H9 (cell line): ENCODE data around the gene ADAMTS17. TPM values are rescaled to one million over a fixed set of nuclear protein-coding genes. Genes with fewer than 3 reads are reported as not detected.

Experiments used
- DNase-seq: peaks from one replicate; pipeline ENCODE4 v3.0.0-alpha.2; 2017
- H2AFZ ChIP-seq: one replicate; pipeline ENCODE4 v1.6.1; 2013; ENCODE audit warnings: mild to moderate bottlenecking, low read length, control low read depth, moderate library complexity
- H2AK5ac ChIP-seq: 2 replicates; pipeline ENCODE4 v1.6.1; 2013; ENCODE audit warnings: low read length, control low read depth, mixed read lengths; ENCODE audit not compliant: insufficient read length
- H2BK120ac ChIP-seq: one replicate; pipeline ENCODE4 v1.6.1; 2013; ENCODE audit warnings: low read depth, mild to moderate bottlenecking, low read length, control low read depth, inconsistent platforms; ENCODE audit not compliant: poor library complexity, severe bottlenecking
- H2BK12ac ChIP-seq: 2 replicates; pipeline ENCODE4 v1.6.1; 2013; ENCODE audit warnings: low read length, control low read depth, mixed read lengths, low read depth; ENCODE audit not compliant: insufficient read length
- H2BK15ac ChIP-seq: 2 replicates; pipeline ENCODE4 v1.6.1; 2013; ENCODE audit warnings: low read depth, low read length, control low read depth
- H2BK20ac ChIP-seq: one replicate; pipeline ENCODE4 v1.6.1; 2013; ENCODE audit warnings: low read depth, mild to moderate bottlenecking, low read length, control low read depth, inconsistent platforms; ENCODE audit not compliant: poor library complexity, severe bottlenecking
- H2BK5ac ChIP-seq: 2 replicates; pipeline ENCODE4 v1.6.1; 2013; ENCODE audit warnings: low read length, control low read depth, mixed read lengths; ENCODE audit not compliant: insufficient read length
- H3K14ac ChIP-seq: 2 replicates; pipeline ENCODE4 v1.6.1; 2013; ENCODE audit warnings: low read length, control low read depth; ENCODE audit not compliant: insufficient read depth
- H3K18ac ChIP-seq: 2 replicates; pipeline ENCODE4 v1.6.1; 2013; ENCODE audit warnings: low read depth, mild to moderate bottlenecking, mixed read lengths, low read length, control low read depth; ENCODE audit not compliant: insufficient read length
- H3K23ac ChIP-seq: 2 replicates; pipeline ENCODE4 v1.6.1; 2013; ENCODE audit warnings: low read length, control low read depth, mixed read lengths, low read depth; ENCODE audit not compliant: insufficient read length
- H3K23me2 ChIP-seq: 2 replicates; pipeline ENCODE4 v1.6.1; 2013; ENCODE audit warnings: low read depth, mild to moderate bottlenecking, mixed read lengths, low read length, control low read depth; ENCODE audit not compliant: insufficient read length, poor library complexity, severe bottlenecking
- H3K27ac ChIP-seq: 2 replicates; pipeline ENCODE4 v1.5.1; 2013; ENCODE audit warnings: low read length, control low read depth, mixed read lengths, low read depth; ENCODE audit not compliant: insufficient read length
- H3K27me3 ChIP-seq: 2 replicates; pipeline ENCODE4 v1.6.1; 2013; ENCODE audit warnings: low read length, control low read depth, inconsistent platforms; ENCODE audit not compliant: insufficient read depth
- H3K4ac ChIP-seq: 2 replicates; pipeline ENCODE4 v1.6.1; 2013; ENCODE audit warnings: low read depth, mild to moderate bottlenecking, control low read depth, inconsistent platforms, low read length, moderate library complexity
- H3K4me1 ChIP-seq: 2 replicates; pipeline ENCODE4 v1.6.1; 2013; ENCODE audit warnings: low read length, control low read depth, inconsistent platforms; ENCODE audit not compliant: insufficient read depth
- H3K4me2 ChIP-seq: 2 replicates; pipeline ENCODE4 v1.6.1; 2013; ENCODE audit warnings: low read length, control low read depth, mixed read lengths; ENCODE audit not compliant: insufficient read length, insufficient read depth
- H3K56ac ChIP-seq: 2 replicates; pipeline ENCODE4 v1.6.1; 2013; ENCODE audit warnings: low read depth, mild to moderate bottlenecking, mixed read lengths, low read length, control low read depth; ENCODE audit not compliant: insufficient read length
- H3K79me1 ChIP-seq: 2 replicates; pipeline ENCODE4 v1.6.1; 2013; ENCODE audit warnings: low read depth, mild to moderate bottlenecking, moderate library complexity, low read length, control low read depth, inconsistent platforms; ENCODE audit not compliant: insufficient read depth, poor library complexity, severe bottlenecking
- H3K79me2 ChIP-seq: 2 replicates; pipeline ENCODE4 v1.6.1; 2013; ENCODE audit warnings: low read length, control low read depth, inconsistent platforms; ENCODE audit not compliant: insufficient read depth
- H3K9ac ChIP-seq: 2 replicates; pipeline ENCODE4 v1.6.1; 2013; ENCODE audit warnings: low read length, control low read depth, mixed read lengths; ENCODE audit not compliant: insufficient read length; ENCODE audit errors: extremely low read depth
- H3K9me3 ChIP-seq: one replicate; pipeline ENCODE4 v1.6.1; 2013; ENCODE audit warnings: low read depth, low read length, inconsistent platforms; ENCODE audit not compliant: control insufficient read depth
- H3T11ph ChIP-seq: one replicate; pipeline ENCODE4 v1.6.1; 2013; ENCODE audit warnings: mild to moderate bottlenecking, low read length, control low read depth, inconsistent platforms
- H4K20me1 ChIP-seq: one replicate; pipeline ENCODE4 v1.6.1; 2013; ENCODE audit not compliant: control insufficient read depth, insufficient read length, insufficient read depth
- H4K5ac ChIP-seq: 2 replicates; pipeline ENCODE4 v1.6.1; 2013; ENCODE audit warnings: low read depth, mild to moderate bottlenecking, mixed read lengths, low read length, control low read depth; ENCODE audit not compliant: insufficient read length
- H4K8ac ChIP-seq: replicated peaks from 2 replicates; pipeline ENCODE4 v1.6.1; 2013; ENCODE audit warnings: low read length, control low read depth, mixed read lengths, low read depth; ENCODE audit not compliant: insufficient read length
- H4K91ac ChIP-seq: 2 replicates; pipeline ENCODE4 v1.6.1; 2013; ENCODE audit warnings: low read depth, mild to moderate bottlenecking, moderate library complexity, mixed read lengths, low read length, control low read depth; ENCODE audit not compliant: insufficient read length
- H3K27ac Mint-ChIP-seq, 3 experiments: 2 replicates in 2 of 3; 3 replicates in 1 of 3; pipeline ENCODE4 v1.8.0; 2020 to 2021; ENCODE audit warnings: mixed read lengths in 3 of 3, mild to moderate bottlenecking in 1 of 3, moderate library complexity in 1 of 3
- H3K27me3 Mint-ChIP-seq: 2 replicates; pipeline ENCODE4 v1.8.0; 2021; ENCODE audit warnings: low read depth, mild to moderate bottlenecking, moderate library complexity, mixed read lengths
- H3K36me3 Mint-ChIP-seq, 3 experiments: 2 replicates in 2 of 3; 3 replicates in 1 of 3; pipeline ENCODE4 v1.8.0; 2020 to 2021; ENCODE audit warnings: low read depth in 3 of 3, mixed read lengths in 3 of 3; ENCODE audit not compliant: insufficient read depth in 1 of 3
- H3K4me1 Mint-ChIP-seq, 2 experiments: 2 replicates each; pipeline ENCODE4 v1.8.0; 2020; ENCODE audit warnings: mixed read lengths in 2 of 2
- H3K4me3 Mint-ChIP-seq, 2 experiments: 2 replicates in 1 of 2; 3 replicates in 1 of 2; pipeline ENCODE4 v1.8.0; 2020 to 2021; ENCODE audit warnings: mild to moderate bottlenecking in 2 of 2, mixed read lengths in 2 of 2, moderate library complexity in 1 of 2
- H3K9me3 Mint-ChIP-seq, 2 experiments: 2 replicates in 1 of 2; 3 replicates in 1 of 2; pipeline ENCODE4 v1.8.0; 2020; ENCODE audit warnings: mild to moderate bottlenecking in 2 of 2, mixed read lengths in 2 of 2, moderate library complexity in 1 of 2
- WGBS: extraction: QIAGEN DNeasy Blood & Tissue Kit; methylation state at CpG from one replicate; pipeline ENCODE4 v1.1.7; 2013; ENCODE audit warnings: missing lambda C conversion rate, low lambda C conversion rate, mixed read lengths; ENCODE audit not compliant: insufficient read length; ENCODE audit errors: extremely low coverage; 5-methylcytosine and 5-hydroxymethylcytosine counted together
- total RNA-seq: library from RNA; stranded (reverse); gene quantifications from 2 replicates; pipeline ENCODE4 v1.2.1, GENCODE V29; 2021
- TF ChIP-seq, protein P1 (sequence below): fragments of 200-600 bp; sonication (generic); conservative IDR thresholded peaks from 3 replicates; pipeline ENCODE4 v1.8.0; 2021; ENCODE audit warnings: antibody characterized with exemption, mild to moderate bottlenecking

ADAMTS17 gene
- total RNA-seq, 1 experiment from 2014 or later = 2.9 TPM

DNA sequence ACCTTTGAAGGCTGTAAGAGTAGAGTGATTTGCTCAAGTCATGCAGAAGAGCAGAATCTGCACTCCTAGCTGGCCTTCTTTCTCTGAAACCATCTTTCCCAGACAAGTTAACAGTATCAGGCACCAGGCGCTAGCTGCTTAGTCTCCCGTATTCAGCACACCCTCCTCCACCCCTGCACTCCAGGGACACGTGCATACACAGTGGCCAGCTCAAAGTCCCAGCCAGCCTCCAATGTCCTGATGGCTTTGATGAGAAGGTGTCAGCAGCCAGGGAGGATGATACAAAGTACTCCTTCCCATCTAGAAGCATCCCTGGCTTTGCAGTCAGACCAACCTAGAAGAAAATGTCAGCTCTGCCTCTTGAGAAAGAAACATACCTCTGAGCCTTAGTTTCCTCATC, 177.8 kb downstream of the ADAMTS17 start:
- H4K8ac ChIP-seq = no peak overlapping the region
- WGBS = no CpG with 5 or more reads among the region's 3 CpGs
- H4K20me1 ChIP-seq = no peaks in the 10 kb centered on the region
- no peak overlapping the region for H2BK20ac ChIP-seq
- no peak overlapping the region for H4K91ac ChIP-seq
- no peak overlapping the region for H3K4ac ChIP-seq
- H2AFZ ChIP-seq = no peak overlapping the region
- H3K9ac ChIP-seq = no peak overlapping the region
- DNase-seq = no peak
- H3K4me1 ChIP-seq = no peaks in the 10 kb centered on the region
- no peak overlapping the region for H4K5ac ChIP-seq
- no peaks in the 10 kb centered on the region for H3K23me2 ChIP-seq
- H3K27ac ChIP-seq = no peak overlapping the region
- H2BK12ac ChIP-seq = no peak overlapping the region
- H3K18ac ChIP-seq = no peak overlapping the region
- H3K14ac ChIP-seq = no peak overlapping the region
- Mint-ChIP-seq H3K4me3 (no peak overlapping the region), H3K27me3 (peaks cover 3% of the 10 kb centered on the region; the same call in 1 of the 2 replicates), H3K36me3 (no peaks in the 10 kb centered on the region), H3K27ac (no peak overlapping the region), H3K4me1 (peaks cover 0 to 4% of the 10 kb centered on the region in 2 experiments; a peak in 1 of 4 replicates), H3K9me3 (no peaks in the 10 kb centered on the region)
- H3K4me2 ChIP-seq = no peak overlapping the region
- H2BK5ac ChIP-seq = no peak overlapping the region
- H3K56ac ChIP-seq = no peak overlapping the region
- H2BK15ac ChIP-seq = no peak overlapping the region
- H3K23ac ChIP-seq = no peak overlapping the region
- no peaks in the 10 kb centered on the region for H3K79me1 ChIP-seq
- TF ChIP-seq, protein P1, sequence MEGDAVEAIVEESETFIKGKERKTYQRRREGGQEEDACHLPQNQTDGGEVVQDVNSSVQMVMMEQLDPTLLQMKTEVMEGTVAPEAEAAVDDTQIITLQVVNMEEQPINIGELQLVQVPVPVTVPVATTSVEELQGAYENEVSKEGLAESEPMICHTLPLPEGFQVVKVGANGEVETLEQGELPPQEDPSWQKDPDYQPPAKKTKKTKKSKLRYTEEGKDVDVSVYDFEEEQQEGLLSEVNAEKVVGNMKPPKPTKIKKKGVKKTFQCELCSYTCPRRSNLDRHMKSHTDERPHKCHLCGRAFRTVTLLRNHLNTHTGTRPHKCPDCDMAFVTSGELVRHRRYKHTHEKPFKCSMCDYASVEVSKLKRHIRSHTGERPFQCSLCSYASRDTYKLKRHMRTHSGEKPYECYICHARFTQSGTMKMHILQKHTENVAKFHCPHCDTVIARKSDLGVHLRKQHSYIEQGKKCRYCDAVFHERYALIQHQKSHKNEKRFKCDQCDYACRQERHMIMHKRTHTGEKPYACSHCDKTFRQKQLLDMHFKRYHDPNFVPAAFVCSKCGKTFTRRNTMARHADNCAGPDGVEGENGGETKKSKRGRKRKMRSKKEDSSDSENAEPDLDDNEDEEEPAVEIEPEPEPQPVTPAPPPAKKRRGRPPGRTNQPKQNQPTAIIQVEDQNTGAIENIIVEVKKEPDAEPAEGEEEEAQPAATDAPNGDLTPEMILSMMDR = no peak
- H3T11ph ChIP-seq = no peak overlapping the region
- H3K9me3 ChIP-seq = no peaks in the 10 kb centered on the region
- no peak overlapping the region for H2AK5ac ChIP-seq
- H3K27me3 ChIP-seq = no peaks in the 10 kb centered on the region
- no peak overlapping the region for H2BK120ac ChIP-seq
- no peaks in the 10 kb centered on the region for H3K79me2 ChIP-seq
